SK-N-SH (cell line): ENCODE results near the gene DENND5B. TPM values are rescaled to one million over a fixed set of nuclear protein-coding genes. Genes with fewer than 3 reads are reported as not detected.

Experiments
- CTCF ChIA-PET: fragments of 300-600, 350-600 bp; formaldehyde crosslinking; extraction: SDS; loops from one replicate; lab custom pipeline; 2021; lab: Yijun Ruan, JAX
- POLR2A ChIA-PET: fragments of 350-600 bp; sonication (Branson Sonifier 250); formaldehyde crosslinking; extraction: SDS; loops from one replicate; lab custom pipeline; 2020; ENCODE audit warnings: antibody characterized with exemption, inconsistent platforms; lab: Yijun Ruan, JAX
- DNase-seq: peaks from one replicate; pipeline ENCODE4 v3.0.0; 2012
- H2AFZ ChIP-seq: fragments of 200-600 bp; sonication (generic); 2 replicates; pipeline ENCODE4 v1.8.1; 2016; ENCODE audit warnings: antibody characterized with exemption, mild to moderate bottlenecking, low read depth
- H3F3A ChIP-seq: fragments of 200-600 bp; sonication (generic); replicated peaks from 2 replicates; pipeline ENCODE3; 2016; ENCODE audit warnings: antibody characterized with exemption, mild to moderate bottlenecking; ENCODE audit not compliant: insufficient read depth
- H3K27ac ChIP-seq, 2 experiments: fragments of 200-500 bp in 1 of 2; fragments of 200-600 bp in 1 of 2; sonication (Bioruptor generic) in 1 of 2; sonication (generic), shearing (Covaris generic) in 1 of 2; 2 replicates each; pipeline versions ENCODE4 v1.5.1 to v1.6.1; 2014 to 2016; ENCODE audit warnings: low read depth in 2 of 2, inconsistent platforms in 1 of 2, low read length in 1 of 2, mild to moderate bottlenecking in 1 of 2, mixed read lengths in 1 of 2
- H3K27me3 ChIP-seq: fragments of 200-600 bp; sonication (generic), shearing (Covaris generic); 2 replicates; pipeline ENCODE4 v1.6.1; 2016; ENCODE audit warnings: mixed run types; ENCODE audit not compliant: insufficient read depth
- H3K36me3 ChIP-seq, 2 experiments: fragments of 200-500 bp in 1 of 2; fragments of 200-600 bp in 1 of 2; sonication (Bioruptor generic) in 1 of 2; sonication (generic) in 1 of 2; replicated peaks in 1 of 2; 2 replicates each; pipeline versions ENCODE3 to v1.5.1; 2014 to 2016; ENCODE audit warnings: low read length in 1 of 2, mild to moderate bottlenecking in 1 of 2; ENCODE audit not compliant: insufficient read depth in 2 of 2, control insufficient read depth in 1 of 2
- H3K4me1 ChIP-seq, 2 experiments: fragments of 200-500 bp in 1 of 2; fragments of 200-600 bp in 1 of 2; sonication (Bioruptor generic) in 1 of 2; sonication (generic), shearing (Covaris generic) in 1 of 2; 2 replicates each; pipeline versions ENCODE4 v1.5.1 to v1.6.1; 2014 to 2016; ENCODE audit warnings: low read depth in 1 of 2, low read length in 1 of 2, mixed run types in 1 of 2; ENCODE audit not compliant: insufficient read depth in 2 of 2, control insufficient read depth in 1 of 2
- H3K4me2 ChIP-seq: fragments of 200-600 bp; sonication (generic), shearing (Covaris generic); 2 replicates; pipeline ENCODE4 v1.6.1; 2017; ENCODE audit warnings: mixed run types
- H3K4me3 ChIP-seq, 2 experiments: fragments of 200-500 bp in 1 of 2; fragments of 200-600 bp in 1 of 2; sonication (Bioruptor generic) in 1 of 2; sonication (generic), shearing (Covaris generic) in 1 of 2; 2 replicates each; pipeline versions ENCODE4 v1.5.1 to v1.8.1; 2014 to 2016; ENCODE audit warnings: low read depth in 2 of 2, inconsistent platforms in 1 of 2, low read length in 1 of 2, mild to moderate bottlenecking in 1 of 2, mixed read lengths in 1 of 2, moderate library complexity in 1 of 2
- H3K79me2 ChIP-seq: fragments of 200-600 bp; sonication (generic); 2 replicates; pipeline ENCODE4 v1.8.1; 2017; ENCODE audit warnings: mild to moderate bottlenecking; ENCODE audit not compliant: insufficient read depth
- H3K9ac ChIP-seq: fragments of 200-600 bp; sonication (generic); 2 replicates; pipeline ENCODE4 v1.6.1; 2017; ENCODE audit warnings: mixed run types
- H3K9me2 ChIP-seq: fragments of 200-600 bp; sonication (generic); 2 replicates; pipeline ENCODE4 v1.6.1; 2017; ENCODE audit warnings: mixed run types
- H3K9me3 ChIP-seq: fragments of 200-600 bp; sonication (generic); 2 replicates; pipeline ENCODE4 v1.6.1; 2017; ENCODE audit warnings: mixed run types, mild to moderate bottlenecking, moderate library complexity
- H4K20me1 ChIP-seq: fragments of 200-600 bp; sonication (generic); 2 replicates; pipeline ENCODE4 v1.6.1; 2017; ENCODE audit warnings: mild to moderate bottlenecking, mixed run types; ENCODE audit not compliant: insufficient read depth
- CHD2 ChIP-seq: fragments of 150-350 bp; IDR thresholded peaks from 2 replicates; pipeline ENCODE4 v1.6.1; 2018; ENCODE audit warnings: low read length; ENCODE audit not compliant: partially characterized antibody
- CTCF ChIP-seq: fragments of 200-600 bp; sonication (generic); IDR thresholded peaks from 2 replicates; pipeline ENCODE4 v1.6.1; 2017; ENCODE audit warnings: antibody characterized with exemption, mild to moderate bottlenecking, moderate library complexity
- FOSL2 ChIP-seq: IDR thresholded peaks from 2 replicates; pipeline ENCODE4 v1.4.0; 2012; ENCODE audit warnings: low read depth, mild to moderate bottlenecking, moderate library complexity, borderline replicate concordance
- FOXJ3 ChIP-seq: sonication (generic); formaldehyde crosslinking; IDR thresholded peaks from 2 replicates; pipeline ENCODE4 v1.5.1; 2020; ENCODE audit warnings: mild to moderate bottlenecking, missing genetic modification reagents
- GATA2 ChIP-seq: sonication (generic); formaldehyde crosslinking; IDR thresholded peaks from 2 replicates; pipeline ENCODE4 v1.5.0; 2020; ENCODE audit warnings: mild to moderate bottlenecking, missing genetic modification reagents
- JUND ChIP-seq: IDR thresholded peaks from 2 replicates; pipeline ENCODE4 v1.4.0; 2012
- MXI1 ChIP-seq: IDR thresholded peaks from 2 replicates; pipeline ENCODE4 v1.6.1; 2012; ENCODE audit warnings: mild to moderate bottlenecking, low read depth, low read length, improper control_type of control experiment
- NRF1 ChIP-seq: IDR thresholded peaks from 2 replicates; pipeline ENCODE4 v1.6.1; 2012; ENCODE audit warnings: low read depth, mild to moderate bottlenecking, low read length
- PBX3 ChIP-seq: IDR thresholded peaks from 2 replicates; pipeline ENCODE4; 2012
- RCOR1 ChIP-seq: fragments of 150-350 bp; IDR thresholded peaks from 2 replicates; pipeline ENCODE4 v1.6.1; 2017; ENCODE audit warnings: antibody characterized with exemption, low read length
- REST ChIP-seq: IDR thresholded peaks from 2 replicates; pipeline ENCODE4 v1.6.1; 2012; ENCODE audit warnings: mild to moderate bottlenecking, low read depth, low read length, moderate library complexity
- RFX5 ChIP-seq: IDR thresholded peaks from 2 replicates; pipeline ENCODE4 v1.6.1; 2012; ENCODE audit warnings: mild to moderate bottlenecking, improper control_type of control experiment, low read length
- SMC3 ChIP-seq: IDR thresholded peaks from 2 replicates; pipeline ENCODE4 v1.6.1; 2012; ENCODE audit warnings: low read depth, low read length, improper control_type of control experiment
- TAF1 ChIP-seq: IDR thresholded peaks from 2 replicates; pipeline ENCODE4 v1.6.1; 2012; ENCODE audit warnings: low read depth, mild to moderate bottlenecking, low read length, moderate library complexity, borderline replicate concordance
- TCF12 ChIP-seq: IDR thresholded peaks from 2 replicates; pipeline ENCODE4 v1.4.0; 2012
- USF2 ChIP-seq: fragments of 150-350 bp; IDR thresholded peaks from 2 replicates; pipeline ENCODE4 v1.6.1; 2017; ENCODE audit warnings: antibody characterized with exemption, low read length, low read depth, borderline replicate concordance
- YY1 ChIP-seq: IDR thresholded peaks from 2 replicates; pipeline ENCODE4 v1.4.0; 2012; ENCODE audit warnings: low read depth, mild to moderate bottlenecking
- WGBS: methylation state at CpG from one replicate; pipeline ENCODE4 v1.1.6; 2017; ENCODE audit warnings: low lambda C conversion rate; 5-methylcytosine and 5-hydroxymethylcytosine counted together
- polyA plus RNA-seq, 3 experiments: library from polyadenylated mRNA; depleted of rRNA; stranded (reverse); fragments of >200 nt; gene quantifications; 2 replicates each; pipeline ENCODE4 v1.2.3, GENCODE V29; 2012

Gene DENND5B
- polyA plus RNA-seq, 1 of the 3 experiments (the other 2 are of a cell fraction), result 5.3 TPM

- no peak for DNase-seq
- ChIA-PET CTCF (interaction anchor here (1.4 kb wide), 1 partner anchor 223 kb away, joined by 6 read pairs; no protein-coding TSS in a partner anchor), POLR2A (no interaction called here)
- WGBS, result 87% methylated on average over 7 of the region's 7 CpGs
- H2AFZ ChIP-seq, result no peak overlapping the region
- peaks cover 0 to 13% of the 10 kb centered on the region in 2 experiments; a peak in 1 of 4 replicates for H3K4me1 ChIP-seq
- no peaks in the 10 kb centered on the region for H3K9me3 ChIP-seq
- H3K36me3 ChIP-seq, result peaks cover 0 to 3% of the 10 kb centered on the region in 2 experiments
- H3K27me3 ChIP-seq, result no peaks in the 10 kb centered on the region
- no peak for TF ChIP-seq CHD2
- no peak for TF ChIP-seq MXI1
- no peak for TF ChIP-seq RCOR1
- TF ChIP-seq FOSL2, result no peak
- no peak for TF ChIP-seq YY1
- no peak for TF ChIP-seq JUND
- no peak for TF ChIP-seq TCF12
- TF ChIP-seq REST, result no peak
- no peak for TF ChIP-seq NRF1
- TF ChIP-seq FOXJ3, result no peak
- no peak for TF ChIP-seq TAF1
- TF ChIP-seq RFX5, result no peak
- TF ChIP-seq SMC3, result no peak
- TF ChIP-seq CTCF, result no peak
- TF ChIP-seq USF2, result no peak
- TF ChIP-seq GATA2, result no peak
- TF ChIP-seq PBX3, result no peak
- TF ChIP-seq, all 33 proteins: peak for 0
- no peaks in the 10 kb centered on the region for H4K20me1 ChIP-seq
- peaks cover 1% of the 10 kb centered on the region; the same call in 1 of the 2 replicates for H3K79me2 ChIP-seq
- no peak overlapping the region for H3K27ac ChIP-seq
- H3K9ac ChIP-seq, result no peak overlapping the region
- H3K9me2 ChIP-seq, result no peaks in the 10 kb centered on the region
- H3K4me3 ChIP-seq, result no peak overlapping the region
- H3F3A ChIP-seq, result no peaks in the 10 kb centered on the region
- H3K4me2 ChIP-seq, result no peak overlapping the region
Observed at GRCh38 chr12:31626270-31626995, 35.5 kb upstream of the DENND5B start.
